OCI-LY7 (cell line): ENCODE data around the gene AUTS2. TPM values are rescaled to one million over a fixed set of nuclear protein-coding genes. Genes with fewer than 3 reads are reported as not detected.

ENCODE experiments used
- BruUV-seq: library from RNA; stranded (reverse); fragments of 400-500 nt; replicated peaks from 2 replicates; lab custom pipeline; 2021; lab: Mats Ljungman, UMichigan
- CTCF ChIA-PET: fragments of 300-600 bp; sonication (Branson Sonifier 250); formaldehyde crosslinking; loops from one replicate; lab custom pipeline; 2022; ENCODE audit warnings: antibody characterized with exemption; ENCODE audit not compliant: unreplicated experiment; lab: Charles Lee
- POLR2A ChIA-PET: fragments of 300-600 bp; sonication (Branson Sonifier 250); formaldehyde crosslinking; loops from one replicate; lab custom pipeline; 2022; ENCODE audit warnings: antibody characterized with exemption; lab: Charles Lee
- DNase-seq: peaks from one replicate; pipeline ENCODE4 v3.0.0-alpha.2; 2015; ENCODE audit warnings: low spot score
- H2AFZ ChIP-seq: fragments of 200-600 bp; sonication (generic), shearing (Covaris generic); 2 replicates; pipeline ENCODE4 v1.6.1; 2014; ENCODE audit warnings: mild to moderate bottlenecking, antibody characterized with exemption, low read length, moderate library complexity
- H3K27ac ChIP-seq: fragments of 200-600 bp; sonication (generic); 2 replicates; pipeline ENCODE4 v1.5.1; 2014; ENCODE audit warnings: mixed run types, low read depth, mild to moderate bottlenecking, moderate library complexity, low read length, inconsistent platforms; ENCODE audit not compliant: poor library complexity, severe bottlenecking
- H3K36me3 ChIP-seq: fragments of 200-600 bp; sonication (generic); 2 replicates; pipeline ENCODE4 v1.6.1; 2014; ENCODE audit warnings: mild to moderate bottlenecking, antibody characterized with exemption, low read length, moderate library complexity, mixed read lengths; ENCODE audit not compliant: insufficient read depth
- H3K4me1 ChIP-seq: fragments of 200-600 bp; sonication (generic); 2 replicates; pipeline ENCODE4 v1.5.1; 2014; ENCODE audit warnings: mild to moderate bottlenecking, low read length; ENCODE audit not compliant: insufficient read depth, poor library complexity, severe bottlenecking
- H3K4me2 ChIP-seq: fragments of 200-600 bp; sonication (generic); 2 replicates; pipeline ENCODE4 v1.6.1; 2014; ENCODE audit warnings: mild to moderate bottlenecking, low read length
- H3K4me3 ChIP-seq: fragments of 200-600 bp; sonication (generic); 2 replicates; pipeline ENCODE4 v1.5.1; 2014; ENCODE audit warnings: mild to moderate bottlenecking, low read depth, low read length; ENCODE audit not compliant: poor library complexity, severe bottlenecking
- H3K79me2 ChIP-seq: fragments of 200-600 bp; sonication (generic); 2 replicates; pipeline ENCODE4 v1.6.1; 2016; ENCODE audit warnings: low read depth, mild to moderate bottlenecking, low read length, moderate library complexity, mixed read lengths; ENCODE audit not compliant: insufficient read depth
- H3K9me2 ChIP-seq: fragments of 200-600 bp; sonication (generic); 2 replicates; pipeline ENCODE4 v1.6.1; 2016; ENCODE audit warnings: mild to moderate bottlenecking, low read length, mixed read lengths; ENCODE audit not compliant: insufficient read depth
- H3K9me3 ChIP-seq: fragments of 200-600 bp; sonication (generic); 2 replicates; pipeline ENCODE4 v1.6.1; 2014; ENCODE audit warnings: mild to moderate bottlenecking, mixed run types, low read length, mixed read lengths
- H4K20me1 ChIP-seq: fragments of 200-600 bp; sonication (generic); 2 replicates; pipeline ENCODE4 v1.6.1; 2014; ENCODE audit warnings: mild to moderate bottlenecking, antibody characterized with exemption, low read length, moderate library complexity, mixed read lengths; ENCODE audit not compliant: insufficient read depth
- EZH2phosphoT487 ChIP-seq: fragments of 200-600 bp; sonication (generic); IDR thresholded peaks from 2 replicates; pipeline ENCODE4 v1.6.1; 2018; ENCODE audit warnings: low read depth, borderline replicate concordance, mild to moderate bottlenecking, mixed run types, antibody characterized with exemption, low read length, moderate library complexity, mixed read lengths
- intact Hi-C: fragments of 100-400 bp; cut with micrococcal nuclease; formaldehyde crosslinking; loops from one replicate; pipeline ENCODE4 v1.10.0; 2022; ENCODE audit not compliant: unreplicated experiment
- total RNA-seq, 2 experiments: library from RNA; depleted of rRNA in 1 of 2; stranded (reverse); fragments of >200 nt in 1 of 2; shearing (Covaris generic) in 1 of 2; gene quantifications; 2 replicates each; pipeline ENCODE4 v1.2.3, GENCODE V29; 2014 to 2022
- TF ChIP-seq, protein P1 (sequence below): fragments of 200-600 bp; sonication (generic); conservative IDR thresholded peaks from 2 replicates; pipeline ENCODE4 v1.5.1; 2014; ENCODE audit warnings: mild to moderate bottlenecking, antibody characterized with exemption, low read length, moderate library complexity, mixed read lengths

Gene AUTS2
- total RNA-seq, 2 experiments from 2014 or later: 37.9 to 78.5 TPM

DNA sequence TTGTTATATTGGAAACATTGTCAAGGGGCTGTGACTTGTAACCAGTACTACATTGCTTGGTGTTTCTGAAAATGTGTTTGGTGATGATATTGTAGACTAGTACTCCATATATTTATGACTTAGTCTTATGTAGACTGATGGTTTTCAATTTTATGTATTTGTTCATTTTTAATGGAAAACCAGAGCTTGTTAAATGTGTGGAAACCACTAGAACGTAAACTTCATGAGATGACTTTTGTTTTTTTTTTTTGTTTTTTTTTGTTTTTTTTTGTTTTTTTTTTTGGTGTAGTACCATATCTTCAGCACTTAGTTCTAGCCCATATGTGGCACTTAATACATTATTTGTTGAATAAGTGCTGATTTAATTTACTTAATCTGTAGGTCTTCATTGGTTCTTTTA is 518.6 kb downstream of the AUTS2 start:
- Histone ChIP-seq H2AFZ (no peak overlapping the region), H3K4me2 (no peak overlapping the region), H3K9me2 (no peaks in the 10 kb centered on the region), H4K20me1 (no peaks in the 10 kb centered on the region), H3K9me3 (peaks cover 11% of the 10 kb centered on the region; the same call in 1 of the 2 replicates), H3K4me3 (no peak overlapping the region), H3K27ac (no peak overlapping the region), H3K79me2 (no peaks in the 10 kb centered on the region), H3K4me1 (no peaks in the 10 kb centered on the region), H3K36me3 (peaks cover 26% of the 10 kb centered on the region)
- TF ChIP-seq EZH2phosphoT487: no peak
- TF ChIP-seq, protein P1, sequence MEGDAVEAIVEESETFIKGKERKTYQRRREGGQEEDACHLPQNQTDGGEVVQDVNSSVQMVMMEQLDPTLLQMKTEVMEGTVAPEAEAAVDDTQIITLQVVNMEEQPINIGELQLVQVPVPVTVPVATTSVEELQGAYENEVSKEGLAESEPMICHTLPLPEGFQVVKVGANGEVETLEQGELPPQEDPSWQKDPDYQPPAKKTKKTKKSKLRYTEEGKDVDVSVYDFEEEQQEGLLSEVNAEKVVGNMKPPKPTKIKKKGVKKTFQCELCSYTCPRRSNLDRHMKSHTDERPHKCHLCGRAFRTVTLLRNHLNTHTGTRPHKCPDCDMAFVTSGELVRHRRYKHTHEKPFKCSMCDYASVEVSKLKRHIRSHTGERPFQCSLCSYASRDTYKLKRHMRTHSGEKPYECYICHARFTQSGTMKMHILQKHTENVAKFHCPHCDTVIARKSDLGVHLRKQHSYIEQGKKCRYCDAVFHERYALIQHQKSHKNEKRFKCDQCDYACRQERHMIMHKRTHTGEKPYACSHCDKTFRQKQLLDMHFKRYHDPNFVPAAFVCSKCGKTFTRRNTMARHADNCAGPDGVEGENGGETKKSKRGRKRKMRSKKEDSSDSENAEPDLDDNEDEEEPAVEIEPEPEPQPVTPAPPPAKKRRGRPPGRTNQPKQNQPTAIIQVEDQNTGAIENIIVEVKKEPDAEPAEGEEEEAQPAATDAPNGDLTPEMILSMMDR: no peak
- POLR2A ChIA-PET: interaction anchor here (0.6 to 1.0 kb wide), 3 partner anchors 14 to 1169 kb away, joined by 3 to 7 read pairs (median 3); no protein-coding TSS in a partner anchor
- DNase-seq: no peak
- no TSS peak for BruUV-seq
- intact Hi-C loops: no loop called here
- CTCF ChIA-PET: no interaction called here

DNA sequence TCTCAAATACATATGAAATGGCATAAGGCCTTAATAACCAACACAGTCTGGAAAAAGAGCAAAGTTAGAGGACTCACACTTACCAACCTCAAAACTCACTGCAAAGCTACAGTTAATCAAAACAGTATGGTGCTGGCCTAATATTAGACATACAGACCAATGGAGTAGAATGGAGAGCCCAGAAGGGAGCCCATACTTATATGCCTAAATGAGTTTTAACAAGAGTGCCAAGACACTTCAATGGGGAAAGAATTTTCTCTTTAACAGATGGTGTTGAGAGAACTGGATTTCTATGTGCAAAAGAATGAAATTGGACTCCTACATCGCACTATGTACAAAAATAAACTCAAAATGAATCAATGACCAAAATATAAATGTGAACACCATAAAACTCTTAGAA is 522.6 kb downstream of the AUTS2 start:
- Histone ChIP-seq H3K79me2 (no peaks in the 10 kb centered on the region), H2AFZ (no peak overlapping the region), H3K9me2 (no peaks in the 10 kb centered on the region), H3K4me2 (no peak overlapping the region), H3K27ac (no peak overlapping the region), H3K4me3 (no peak overlapping the region), H3K9me3 (peaks cover 14% of the 10 kb centered on the region; the same call in 1 of the 2 replicates), H4K20me1 (no peaks in the 10 kb centered on the region), H3K36me3 (peaks cover 26% of the 10 kb centered on the region), H3K4me1 (no peaks in the 10 kb centered on the region)
- BruUV-seq: no TSS peak
- DNase-seq: no peak
- POLR2A ChIA-PET: interaction anchor here (0.9 kb wide), 1 partner anchor 28 kb away, joined by 3 read pairs; no protein-coding TSS in a partner anchor
- CTCF ChIA-PET: no interaction called here
- TF ChIP-seq, protein P1: no peak
- no peak for TF ChIP-seq EZH2phosphoT487
- intact Hi-C loops: no loop called here

DNA sequence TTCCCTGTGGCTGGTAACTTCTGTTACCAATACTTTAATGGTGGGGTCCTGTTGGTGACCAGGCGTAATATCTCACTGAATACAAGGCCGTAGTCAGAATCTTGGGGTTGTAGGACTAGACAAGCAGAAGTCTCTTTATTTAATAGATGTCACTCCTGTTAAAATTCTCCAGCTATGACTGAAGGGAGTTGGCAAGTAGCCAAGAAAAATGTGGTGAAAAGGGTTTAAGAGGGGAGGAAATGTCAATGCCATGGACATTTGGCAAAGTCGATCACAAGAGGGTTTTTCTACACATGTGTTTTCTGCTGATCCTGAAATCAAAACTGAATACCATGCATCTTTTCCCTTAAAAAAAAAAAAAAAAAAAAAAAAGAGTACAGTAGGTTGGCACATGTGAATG is 533.5 kb downstream of the AUTS2 start:
- ChIA-PET CTCF (no interaction called here), POLR2A (interaction anchor here (1.1 kb wide), 1 partner anchor 10 kb away, joined by 3 read pairs; no protein-coding TSS in a partner anchor)
- H2AFZ ChIP-seq: no peak overlapping the region
- H3K9me2 ChIP-seq: no peaks in the 10 kb centered on the region
- H3K36me3 ChIP-seq: no peaks in the 10 kb centered on the region
- H3K4me2 ChIP-seq: no peak overlapping the region
- H3K27ac ChIP-seq: no peak overlapping the region
- no peaks in the 10 kb centered on the region for H3K9me3 ChIP-seq
- peak; percentile 7 for DNase-seq
- no peaks in the 10 kb centered on the region for H4K20me1 ChIP-seq
- H3K79me2 ChIP-seq: no peaks in the 10 kb centered on the region
- H3K4me1 ChIP-seq: no peaks in the 10 kb centered on the region
- H3K4me3 ChIP-seq: no peak overlapping the region
- intact Hi-C loops: no loop called here
- no peak for TF ChIP-seq EZH2phosphoT487
- TF ChIP-seq, protein P1: no peak
- BruUV-seq: no TSS peak
